Measurements from ENCODE around the gene OSBPL10.
A peak's percentile ranks its signal among the peaks of the same experiment; 100 is the strongest.
"Not testable (repeated sequence)": the region's sequence is repeated elsewhere in the genome, so short reads cannot be mapped to it uniquely, and the experiment has no call there.

OSBPL10 gene

GRCh38 chr3:31885235-31885634 is 95.8 kb downstream of the OSBPL10 start:
- DNase-seq (ENCODE audit: low spot score): no peak

DNA sequence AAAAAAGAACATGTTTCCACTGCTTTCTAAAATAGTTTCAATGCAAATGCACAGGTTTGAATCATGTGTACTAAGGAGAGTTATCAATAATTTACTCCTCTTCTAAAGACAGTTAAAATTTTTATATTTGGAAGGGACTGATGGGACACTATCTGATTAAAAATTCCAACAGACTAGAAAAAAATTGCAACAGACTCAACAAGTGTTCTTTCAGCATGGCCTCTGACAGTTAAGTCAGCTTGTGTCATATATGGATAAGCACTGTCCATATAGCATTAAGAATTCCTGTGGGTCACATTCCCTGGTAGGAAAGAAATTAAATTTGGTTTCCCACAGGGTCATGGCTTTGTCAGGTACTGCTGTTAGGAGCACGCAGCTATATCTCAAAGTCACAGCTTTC is 96.8 kb downstream of the OSBPL10 start:
- no peak for DNase-seq (ENCODE audit: low spot score)

- DNase-seq (ENCODE audit: low spot score): no peak
Measured at GRCh38 chr3:31882895-31883294, 98.2 kb downstream of the OSBPL10 start.

DNA sequence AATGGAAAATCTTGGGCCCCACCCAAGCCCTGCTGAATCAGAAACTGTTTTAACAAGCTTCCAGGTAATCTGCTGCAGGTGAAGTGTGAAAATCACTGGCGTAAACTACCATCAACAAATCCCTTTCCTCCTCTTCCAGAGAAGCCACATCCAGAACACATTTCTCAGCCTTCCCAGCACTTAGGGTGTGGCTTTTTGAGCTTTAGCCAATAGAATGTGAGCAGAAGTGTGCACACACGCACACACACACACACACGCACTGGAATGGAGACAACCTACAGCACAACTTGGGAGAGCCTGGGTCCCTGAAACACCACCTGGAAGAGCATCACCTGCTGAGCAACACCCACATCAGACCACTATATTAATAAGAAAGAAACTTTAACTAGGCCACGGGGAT is 98.6 kb downstream of the OSBPL10 start:
- no peak for DNase-seq (ENCODE audit: low spot score)

DNA sequence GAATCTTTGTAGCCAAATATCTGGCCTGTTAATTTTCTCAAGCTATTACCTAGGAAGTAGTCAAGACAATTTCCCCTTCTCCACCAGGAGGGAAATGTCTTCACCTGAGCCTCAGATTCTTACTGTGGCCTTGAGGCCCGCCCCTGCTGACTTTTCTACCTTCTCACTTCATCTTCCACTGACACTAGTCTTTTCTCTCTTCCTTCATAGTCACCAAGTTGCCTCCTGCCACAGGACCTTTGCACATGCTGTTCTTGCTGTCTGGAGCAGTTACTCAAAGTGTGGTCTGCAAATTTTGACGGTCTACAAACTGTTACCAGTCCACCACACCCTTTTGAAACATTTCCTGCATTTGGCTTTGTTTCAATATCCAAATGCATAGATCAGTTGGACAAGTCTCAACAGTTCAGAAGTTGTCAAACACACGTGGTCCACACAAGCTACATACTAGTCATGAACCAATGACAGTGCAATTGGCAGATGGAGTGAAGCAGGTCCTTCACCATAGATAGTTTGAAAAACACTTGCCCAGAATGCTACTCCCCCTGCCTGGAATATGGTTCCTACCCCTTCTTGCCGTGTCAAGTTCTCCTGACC is 100.5 kb downstream of the OSBPL10 start:
- no peak for DNase-seq (ENCODE audit: low spot score)

DNA sequence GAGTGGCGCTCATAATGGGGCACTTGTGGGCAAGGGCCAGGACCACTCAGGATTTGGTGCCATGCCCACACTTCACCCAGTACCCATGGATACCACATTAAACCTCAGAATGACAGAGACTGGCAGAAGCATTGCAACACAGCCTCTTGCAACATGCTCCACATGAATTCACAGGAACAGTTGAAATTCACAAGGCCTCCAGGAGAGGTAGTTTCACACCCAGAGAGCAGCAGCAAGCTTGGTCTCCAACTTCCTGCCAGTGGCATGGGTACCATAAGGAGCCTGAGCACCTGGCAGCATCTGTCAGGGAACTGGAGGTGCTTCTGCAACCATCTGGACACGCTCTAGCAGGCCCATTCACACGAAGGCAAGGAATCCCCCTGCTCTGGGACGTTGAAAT is 101.0 kb downstream of the OSBPL10 start:
- DNase-seq (ENCODE audit: low spot score): peak; percentile 39

- DNase-seq (ENCODE audit: low spot score): no peak
Measured at GRCh38 chr3:31879365-31879764, 101.7 kb downstream of the OSBPL10 start.

- DNase-seq (ENCODE audit: low spot score): no peak
Measured at GRCh38 chr3:31878231-31878838, 102.7 kb downstream of the OSBPL10 start.

DNA sequence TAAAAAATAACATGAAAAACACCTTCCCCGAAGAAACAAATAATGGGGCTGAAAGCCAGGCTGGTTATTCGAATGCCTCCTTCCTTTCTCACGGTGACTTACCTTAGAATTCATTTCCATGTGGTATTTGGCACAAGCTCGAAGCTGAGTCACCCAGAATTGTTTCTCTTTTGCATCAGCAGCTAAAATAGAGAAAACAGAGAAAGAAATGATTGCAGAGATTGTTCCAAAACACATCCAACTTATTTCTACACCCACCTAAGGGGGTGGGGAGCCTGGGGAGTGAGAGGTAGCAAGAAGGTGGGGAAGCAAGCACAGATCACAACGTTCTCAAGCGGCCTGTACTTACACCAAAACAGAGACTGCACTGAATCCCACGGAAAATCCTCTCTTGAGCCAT is 104.7 kb downstream of the OSBPL10 start:
- DNase-seq (ENCODE audit: low spot score): peak; percentile 45

GRCh38 chr3:31875437-31875836 is 105.6 kb downstream of the OSBPL10 start:
- DNase-seq (ENCODE audit: low spot score): no peak

DNA sequence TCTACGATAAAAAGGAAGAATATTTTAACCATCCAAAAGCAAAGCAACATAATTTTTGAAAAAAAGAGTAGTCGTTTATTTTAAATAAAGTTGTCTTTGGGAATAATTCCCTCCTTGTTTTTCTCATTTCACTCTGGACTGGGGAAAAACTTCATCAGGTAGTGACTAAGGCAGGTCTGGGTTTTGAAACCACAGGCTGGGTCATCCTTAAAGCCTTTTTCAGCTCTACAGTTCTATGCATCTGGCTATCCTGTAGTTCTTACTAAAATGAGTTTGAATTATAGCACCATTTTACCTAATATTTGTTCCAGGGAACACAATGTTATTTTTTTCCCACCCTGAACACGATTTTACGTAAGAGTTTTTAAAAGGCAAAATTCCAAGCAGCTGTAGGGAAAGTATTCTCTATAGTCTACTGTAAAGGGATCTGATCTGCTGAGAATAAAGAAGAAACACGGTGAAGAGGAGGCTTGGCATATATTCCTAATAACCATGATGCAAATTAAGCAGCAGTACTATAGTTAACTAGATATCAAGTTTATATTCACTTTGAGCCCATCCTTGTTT is 107.7 kb downstream of the OSBPL10 start:
- no peak for DNase-seq (ENCODE audit: low spot score)

DNA sequence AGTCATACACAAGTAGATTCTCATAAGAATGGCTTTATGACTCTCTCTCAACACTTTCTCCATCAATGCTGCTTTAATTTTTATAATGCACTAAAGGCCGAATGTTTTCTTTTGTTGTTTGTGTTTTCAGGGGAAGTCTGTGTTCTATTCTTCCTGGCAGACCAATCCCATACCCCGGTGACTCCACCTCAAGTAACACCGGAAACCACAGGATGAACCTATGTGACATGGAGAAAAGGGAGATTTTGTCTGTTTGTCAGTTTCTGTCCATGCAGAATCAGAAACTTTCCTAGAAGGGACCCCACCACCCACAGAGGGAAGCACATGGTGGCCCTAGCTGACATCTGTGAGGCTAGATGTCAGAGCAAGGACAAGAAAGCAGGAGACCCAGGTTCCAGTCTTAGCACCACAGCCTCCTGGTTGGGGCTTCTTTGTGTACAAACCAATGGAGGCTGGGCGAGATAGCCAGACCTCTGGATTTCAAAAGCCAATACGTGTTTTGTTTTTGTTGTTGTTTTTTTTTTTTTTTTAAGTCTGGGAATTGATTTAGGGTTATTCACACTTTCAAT is 109.0 kb downstream of the OSBPL10 start:
- DNase-seq (ENCODE audit: low spot score): no peak

DNA sequence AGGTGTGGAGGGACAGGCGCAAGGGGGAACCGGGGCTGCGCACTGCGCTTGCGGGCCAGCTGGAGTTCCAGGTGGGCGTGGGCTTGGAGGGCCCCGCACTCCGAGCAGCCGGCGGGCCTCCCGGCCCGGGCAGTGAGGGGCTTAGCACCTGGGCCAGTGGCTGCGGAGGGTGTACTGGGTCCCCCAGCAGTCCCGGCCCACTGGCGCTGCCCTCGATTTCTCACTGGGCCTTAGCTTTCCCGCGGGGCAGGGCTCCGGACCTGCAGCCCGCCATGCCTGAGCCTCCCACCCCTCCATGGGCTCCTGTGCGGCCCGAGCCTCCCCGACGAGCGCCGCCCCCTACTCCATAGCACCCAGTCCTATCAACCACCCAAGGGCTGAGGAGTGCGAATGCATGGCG is 111.0 kb downstream of the OSBPL10 start:
- DNase-seq (ENCODE audit: low spot score): not testable (repeated sequence)

DNA sequence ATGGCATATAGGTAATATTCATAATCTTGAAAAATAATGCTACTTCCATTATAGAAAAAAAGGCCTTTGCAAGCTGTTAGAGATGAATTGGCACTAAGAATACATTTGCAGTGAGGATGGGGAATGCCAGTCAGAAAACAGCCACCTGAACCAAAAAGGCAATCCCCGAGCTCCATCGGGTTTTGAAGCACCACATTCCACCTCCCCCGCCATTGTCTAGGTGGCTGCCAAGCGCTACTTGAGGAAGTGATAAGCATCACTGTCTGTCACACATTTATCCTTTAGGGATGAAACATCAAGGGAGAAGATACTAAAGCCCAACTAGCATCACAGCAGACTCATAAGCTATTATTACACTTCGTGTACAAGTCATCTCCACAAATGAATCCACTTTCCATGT is 112.8 kb downstream of the OSBPL10 start:
- DNase-seq (ENCODE audit: low spot score): no peak

DNA sequence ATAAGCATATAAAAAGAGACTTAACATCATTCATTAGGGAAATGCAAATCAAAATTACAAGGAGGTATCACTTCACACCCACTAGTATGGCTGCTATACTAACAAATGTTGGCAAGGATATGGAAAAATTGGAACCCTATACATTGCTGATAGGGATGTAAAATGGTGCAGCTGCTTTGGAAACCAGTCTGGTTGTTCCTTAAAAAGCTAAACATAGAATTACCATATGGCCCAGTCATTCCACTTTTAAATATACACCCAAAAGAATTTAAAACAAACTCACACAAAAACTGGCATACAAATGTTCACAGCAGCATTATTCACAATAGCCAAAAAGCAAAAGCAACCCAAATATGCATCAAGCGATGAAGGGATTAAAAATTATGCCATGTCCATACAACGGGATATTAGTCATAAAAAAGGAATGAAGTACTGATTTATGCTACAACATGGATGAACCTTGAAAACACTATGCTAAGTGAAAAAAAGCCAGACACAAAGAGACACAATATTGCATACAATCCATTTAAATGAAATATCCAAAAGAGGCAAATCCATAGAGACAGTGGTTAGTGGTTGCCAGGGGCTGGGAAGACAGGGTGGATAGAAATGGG is 118.3 kb downstream of the OSBPL10 start:
- DNase-seq (ENCODE audit: low spot score): no peak

- DNase-seq (ENCODE audit: low spot score): no peak
Measured at GRCh38 chr3:31861826-31862225, 119.2 kb downstream of the OSBPL10 start.

DNA sequence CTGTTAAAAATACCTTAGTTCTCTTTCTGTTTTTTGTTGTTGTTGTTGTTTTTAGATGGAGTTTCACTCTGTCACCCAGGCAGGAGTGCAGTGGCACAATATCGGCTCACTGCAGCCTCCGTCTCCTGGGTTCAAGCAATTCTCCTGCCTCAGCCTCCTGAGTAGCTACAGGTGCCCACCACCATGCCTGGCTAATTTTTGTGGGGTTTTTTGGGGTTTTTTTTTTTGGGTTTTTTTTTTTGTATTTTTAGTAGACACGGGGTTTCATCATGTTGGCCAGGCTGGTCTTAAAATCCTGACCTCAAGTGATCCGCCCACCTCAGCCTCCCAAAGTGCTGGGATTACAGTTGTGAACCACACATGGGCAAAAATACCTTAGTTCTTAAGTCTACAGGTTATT is 120.4 kb downstream of the OSBPL10 start:
- not testable (repeated sequence) for DNase-seq (ENCODE audit: low spot score)

DNA sequence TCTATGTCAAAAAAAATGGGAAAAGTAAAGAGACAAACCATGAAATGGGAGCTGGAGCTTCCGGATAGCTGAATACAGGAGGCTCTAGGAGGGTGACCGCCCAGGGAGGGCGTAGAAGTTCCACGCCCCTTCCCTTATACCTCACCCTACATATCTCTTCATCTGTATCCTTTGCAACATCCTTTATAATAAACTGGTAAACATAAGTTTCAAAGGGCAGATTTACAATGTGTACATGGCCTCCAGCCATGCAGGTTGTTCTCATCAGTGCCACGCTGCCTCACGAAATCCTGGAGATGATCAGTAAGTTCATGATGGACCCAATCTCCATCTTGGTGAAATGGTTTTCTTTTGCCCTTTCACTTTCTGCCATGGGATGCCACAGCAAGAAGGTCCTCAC is 121.8 kb downstream of the OSBPL10 start:
- no peak for DNase-seq (ENCODE audit: low spot score)

DNA sequence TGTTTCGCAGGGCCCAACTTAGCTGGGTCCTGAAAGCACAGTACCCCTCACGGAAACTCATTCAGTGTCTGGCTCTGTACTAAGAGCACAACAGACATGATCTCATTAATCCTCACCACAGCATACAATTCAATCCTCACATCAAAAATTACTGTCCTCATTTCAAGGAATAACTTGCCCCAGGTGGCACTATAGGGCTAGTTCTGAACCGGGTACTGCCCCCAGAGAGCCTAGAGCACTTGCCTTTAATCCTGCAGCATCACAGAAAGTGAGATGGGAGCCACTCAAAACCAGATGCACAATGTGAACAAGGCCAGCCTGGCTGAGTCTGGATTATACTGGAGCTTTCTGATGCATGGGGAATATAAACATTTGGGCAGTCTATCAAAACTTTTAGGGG is 122.6 kb downstream of the OSBPL10 start:
- DNase-seq (ENCODE audit: low spot score): peak; percentile 43

- DNase-seq (ENCODE audit: low spot score): peak; percentile 46
Measured at GRCh38 chr3:31853580-31853979, 127.5 kb downstream of the OSBPL10 start.

DNA sequence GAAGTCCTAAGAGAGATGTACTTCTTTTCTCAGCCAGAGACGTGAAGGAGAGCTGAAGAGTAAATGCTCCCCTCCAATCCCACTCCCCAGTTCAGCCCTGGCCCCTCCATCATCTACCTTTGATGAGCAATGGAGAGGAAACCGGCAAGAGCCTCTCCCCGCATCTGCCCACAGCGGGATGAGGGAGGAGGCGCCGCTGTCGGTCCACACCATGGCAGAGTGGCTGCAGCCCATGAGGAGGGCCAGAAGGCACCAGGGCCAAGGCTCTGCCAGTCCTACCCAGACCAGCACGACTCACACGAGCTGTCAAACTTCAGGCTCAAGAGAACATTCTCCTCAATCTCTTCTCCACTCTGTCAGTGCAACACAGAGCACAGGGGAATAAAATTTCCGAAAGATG is 129.8 kb downstream of the OSBPL10 start:
- no peak for DNase-seq (ENCODE audit: low spot score)

DNA sequence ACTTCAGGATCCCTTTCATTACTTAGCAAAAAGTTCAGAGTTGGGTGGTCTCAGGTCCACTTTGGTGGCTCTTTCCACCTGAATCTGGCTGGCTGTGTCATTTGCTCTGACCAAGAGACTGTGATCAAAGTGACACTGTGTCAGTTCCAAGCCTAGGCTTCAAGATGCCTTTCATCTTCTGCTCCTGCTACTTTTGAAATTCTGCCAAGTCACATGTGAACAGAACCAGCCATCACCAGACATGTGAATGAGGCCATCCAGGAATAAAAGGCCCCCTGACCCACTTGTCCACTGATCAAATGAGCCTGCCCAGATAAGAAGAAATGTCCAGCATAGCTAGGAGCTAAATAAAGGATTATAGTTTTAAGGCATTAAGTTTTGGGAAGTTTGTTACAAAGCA is 132.2 kb downstream of the OSBPL10 start:
- DNase-seq (ENCODE audit: low spot score): no peak

GRCh38 chr3:31848163-31848818 is 132.8 kb downstream of the OSBPL10 start:
- no peak for DNase-seq (ENCODE audit: low spot score)
